ENCODE data around the gene ATP10B. TPM values are rescaled to one million over a fixed set of nuclear protein-coding genes. Genes with fewer than 3 reads are reported as not detected.

Gene ATP10B
- total and polyA plus RNA-seq, 2 of the 13 experiments (the other 11 are each of a cell fraction or from before 2014, with no cell fraction given) = not detected

GRCh38 chr5:160525471-160526261 lies 326.3 kb downstream of the ATP10B start:
- Histone ChIP-seq H3K27me3 (ENCODE audit: control insufficient read depth in 1 of 2, insufficient read depth in 2 of 2, low read length in 2 of 2) (peaks cover 0 to 3% of the 10 kb centered on the region in 2 experiments; a peak in 1 of 5 replicates), H3K79me2 (ENCODE audit: insufficient read depth, low read length) (no peaks in the 10 kb centered on the region), H3K4me3 (replicated peaks in 1 of 3; ENCODE audit: insufficient read depth in 1 of 3, low read depth in 2 of 3, low read length in 3 of 3) (no peak overlapping the region), H3K9ac (ENCODE audit: insufficient read depth, low read depth, low read length) (no peak overlapping the region), H3K4me1 (ENCODE audit: insufficient read depth, low read length) (peaks cover 7% of the 10 kb centered on the region; the same call in 1 of the 2 replicates), H3K36me3 (replicated peaks in 1 of 2; ENCODE audit: control insufficient read depth in 1 of 2, insufficient read depth in 2 of 2, low read length in 2 of 2) (no peaks in the 10 kb centered on the region), H3K27ac (ENCODE audit: extremely low read length, insufficient read depth, low read length) (no peak overlapping the region), H4K20me1 (ENCODE audit: insufficient read depth, low read length) (no peaks in the 10 kb centered on the region), H3K9me3 (ENCODE audit: low read length) (no peaks in the 10 kb centered on the region), H3K4me2 (ENCODE audit: low read depth, low read length) (no peak overlapping the region), H2AFZ (ENCODE audit: low read length) (no peak overlapping the region)
- FAIRE-seq (no peak), DNase-seq (ENCODE audit: low spot score) (no peak), ATAC-seq (no peak)
- 12% methylated on average over 3 of the region's 3 CpGs for WGBS (ENCODE audit: low lambda C conversion rate)
- in situ Hi-C loops (cut with HindIII; ENCODE audit: extremely low pct_ligation_motif_present, low pct_unique_long_range_greater_than_20kb) = no loop called here
- ChIA-PET CTCF (ENCODE audit: low intra/inter-chr PET ratio, low total read pairs) (no interaction called here), POLR2A (no interaction called here)
- intact Hi-C loops (cut with micrococcal nuclease; ENCODE audit: unreplicated experiment) = no loop called here
- BruUV-seq (replicated peaks) = no TSS peak
- TF ChIP-seq ZNF749 (CRISPR knock-in tag; IDR thresholded peaks at IDR 0.05; ENCODE audit: borderline replicate concordance) (no peak), AGO2 (optimal IDR thresholded peaks at IDR 0.05; ENCODE audit: low read depth, low read length) (no peak), BCL6 (CRISPR knock-in tag; IDR thresholded peaks at IDR 0.05) (no peak), GFI1 (CRISPR knock-in tag; IDR thresholded peaks at IDR 0.05; ENCODE audit: borderline replicate concordance) (no peak), ZBTB46 (CRISPR knock-in tag; IDR thresholded peaks at IDR 0.05; ENCODE audit: borderline replicate concordance) (no peak), ZNF235 (CRISPR knock-in tag; IDR thresholded peaks at IDR 0.05; ENCODE audit: borderline replicate concordance) (no peak), THAP7 (CRISPR knock-in tag; IDR thresholded peaks at IDR 0.05) (no peak), DRAP1 (CRISPR knock-in tag; IDR thresholded peaks at IDR 0.05) (no peak), CEBPZ (IDR thresholded peaks at IDR 0.05; ENCODE audit: low read length) (no peak), SALL1 (CRISPR knock-in tag; IDR thresholded peaks at IDR 0.05) (no peak), PHF20 (CRISPR knock-in tag; IDR thresholded peaks at IDR 0.05) (no peak), SNAPC2 (CRISPR knock-in tag; IDR thresholded peaks at IDR 0.05) (no peak)
- TF ChIP-seq, protein P1, sequence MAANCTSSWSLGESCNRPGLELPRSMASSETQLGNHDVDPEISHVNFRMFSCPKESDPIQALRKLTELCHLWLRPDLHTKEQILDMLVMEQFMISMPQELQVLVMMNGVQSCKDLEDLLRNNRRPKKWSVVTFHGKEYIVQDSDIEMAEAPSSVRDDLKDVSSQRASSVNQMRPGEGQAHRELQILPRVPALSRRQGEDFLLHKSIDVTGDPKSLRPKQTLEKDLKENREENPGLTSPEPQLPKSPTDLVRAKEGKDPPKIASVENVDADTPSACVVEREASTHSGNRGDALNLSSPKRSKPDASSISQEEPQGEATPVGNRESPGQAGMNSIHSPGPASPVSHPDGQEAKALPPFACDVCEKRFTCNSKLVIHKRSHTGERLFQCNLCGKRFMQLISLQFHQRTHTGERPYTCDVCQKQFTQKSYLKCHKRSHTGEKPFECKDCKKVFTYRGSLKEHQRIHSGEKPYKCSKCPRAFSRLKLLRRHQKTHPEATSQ (CRISPR knock-in tag; IDR thresholded peaks at IDR 0.05; ENCODE audit: borderline replicate concordance) = no peak
- TF ChIP-seq, protein P2, sequence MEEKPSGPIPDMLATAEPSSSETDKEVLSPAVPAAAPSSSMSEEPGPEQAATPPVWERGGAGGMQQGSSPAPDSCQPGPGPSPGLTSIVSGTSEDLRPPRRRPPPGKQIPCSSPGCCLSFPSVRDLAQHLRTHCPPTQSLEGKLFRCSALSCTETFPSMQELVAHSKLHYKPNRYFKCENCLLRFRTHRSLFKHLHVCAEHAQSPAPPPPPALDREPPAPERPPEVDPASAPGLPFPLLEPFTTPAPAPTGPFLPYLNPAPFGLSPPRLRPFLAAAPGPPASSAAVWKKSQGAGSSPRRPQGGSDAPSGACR (CRISPR knock-in tag; IDR thresholded peaks at IDR 0.05) = no peak
